Measurements from ENCODE around the gene C5orf24. TPM values are rescaled to one million over a fixed set of nuclear protein-coding genes. Genes with fewer than 3 reads are reported as not detected.
"Not testable (repeated sequence)": the region's sequence is repeated elsewhere in the genome, so short reads cannot be mapped to it uniquely, and the experiment has no call there.

C5orf24 gene
- total and polyA plus RNA-seq, 11 donors: 10.9 to 33.4 (median 27.0) TPM

DNA sequence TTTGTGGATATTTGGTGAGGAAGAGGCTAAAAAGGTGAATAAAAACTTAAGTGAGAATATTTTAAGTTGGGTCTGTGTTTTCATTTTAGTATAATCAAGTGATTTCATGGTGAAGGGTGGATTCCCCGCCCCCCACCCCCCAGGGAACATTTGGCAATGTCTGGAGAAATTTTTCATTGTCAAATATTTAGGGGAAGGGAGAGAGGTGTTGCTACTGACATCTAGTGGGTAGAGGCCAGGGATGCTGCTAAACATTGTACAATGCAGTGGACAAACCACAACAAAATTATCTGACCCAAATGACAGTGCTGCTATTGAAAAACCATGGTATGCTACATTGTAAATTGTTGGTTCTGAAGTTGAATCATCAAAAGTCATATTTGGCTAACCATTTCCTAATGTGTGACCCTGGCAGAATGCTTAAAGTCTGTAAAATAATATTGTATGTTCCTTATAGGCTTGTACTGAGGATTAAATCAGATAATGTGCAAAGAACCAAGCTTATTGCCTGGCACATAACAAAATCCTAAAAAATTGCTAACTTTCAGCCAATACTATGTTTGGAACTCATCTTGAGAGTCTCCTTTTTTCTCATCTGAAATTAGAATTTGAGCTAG is 5.6 kb downstream of the C5orf24 start:
- TF ChIP-seq CTCF (IDR thresholded peaks at IDR 0.05) (peak in 9 of 12 donors; percentile 10 to 47 (median 29)), POLR2A (IDR thresholded peaks at IDR 0.05) (no peak)
- no peaks in the 10 kb centered on the region for H3K9me3 ChIP-seq
- WGBS, 4 donors: 48 to 61% (median 52%) methylated on average over 1 of the region's 1 CpG
- peaks cover 0 to 73% (median 51%) of the 10 kb centered on the region in 9 donors for H3K36me3 ChIP-seq
- no peaks in the 10 kb centered on the region for H3K27me3 ChIP-seq
- peaks cover 6 to 47% (median 32%) of the 10 kb centered on the region in 12 donors for H3K4me1 ChIP-seq
- DNase-seq (peak in 1 of 5 donors; percentile 5), ATAC-seq (no peak)
- H3K4me3 ChIP-seq: no peak overlapping the region
- intact Hi-C loops (cut with DNase I): loop anchor here in 1 of 10 donors (10.0 kb wide), 1 partner anchor 53 kb away; the partner anchor contains the start of gene PCBD2
- H3K27ac ChIP-seq: no peak overlapping the region

DNA sequence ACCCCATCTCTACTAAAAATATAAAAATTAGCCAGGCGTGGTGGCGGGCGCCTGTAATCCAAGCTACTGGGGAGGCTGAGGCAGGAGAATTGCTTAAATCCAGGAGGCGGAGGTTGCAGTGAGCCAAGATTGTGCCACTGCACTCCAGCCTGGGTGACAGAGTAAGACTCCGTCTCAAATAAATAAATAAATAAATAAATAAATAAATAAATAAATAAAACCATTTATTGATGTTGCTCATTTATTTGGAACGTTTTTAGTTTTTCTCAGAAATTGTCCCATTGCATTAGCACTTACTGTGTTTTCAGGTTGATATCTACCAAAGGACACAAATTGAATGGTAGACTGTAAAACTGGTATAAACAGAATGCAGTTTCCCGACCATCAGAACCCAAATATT is 10.7 kb downstream of the C5orf24 start:
- not testable (repeated sequence) for DNase-seq, H3K27me3 ChIP-seq, ATAC-seq, H3K9me3 ChIP-seq, H3K27ac ChIP-seq, H3K4me3 ChIP-seq
- Histone ChIP-seq H3K36me3 (peaks cover 0 to 99% (median 85%) of the 10 kb centered on the region in 9 donors), H3K4me1 (peaks cover 0 to 11% (median 4%) of the 10 kb centered on the region in 12 donors)
- intact Hi-C loops (cut with DNase I): loop anchor here in 1 of 10 donors (10.0 kb wide), 1 partner anchor 48 kb away; the partner anchor contains the start of gene PCBD2
- 92 to 94% (median 93%) methylated on average over 7 of the region's 7 CpGs for WGBS, 4 donors

GRCh38 chr5:134857401-134857800 is 11.6 kb downstream of the C5orf24 start:
- no peak for TF ChIP-seq CTCF (IDR thresholded peaks at IDR 0.05)
- TF ChIP-seq POLR2A (IDR thresholded peaks at IDR 0.05): no peak
- Histone ChIP-seq H3K27ac (no peak overlapping the region), H3K27me3 (no peaks in the 10 kb centered on the region), H3K4me3 (no peak overlapping the region), H3K36me3 (peaks cover 0 to 98% (median 79%) of the 10 kb centered on the region in 9 donors), H3K4me1 (peaks cover 0 to 9% (median 0%) of the 10 kb centered on the region in 12 donors), H3K9me3 (no peaks in the 10 kb centered on the region)
- no peak for DNase-seq
- WGBS, 4 donors: 59 to 68% (median 64%) methylated on average over 3 of the region's 3 CpGs
- ATAC-seq: no peak
- intact Hi-C loops (cut with DNase I): loop anchor here in 1 of 10 donors (10.0 kb wide), 1 partner anchor 47 kb away; the partner anchor contains the start of gene PCBD2

- Histone ChIP-seq H3K4me1 (no peaks in the 10 kb centered on the region), H3K9me3 (no peaks in the 10 kb centered on the region), H3K27me3 (no peaks in the 10 kb centered on the region), H3K4me3 (no peak overlapping the region), H3K36me3 (peaks cover 0 to 32% (median 13%) of the 10 kb centered on the region in 9 donors), H3K27ac (no peak overlapping the region)
- TF ChIP-seq CTCF (IDR thresholded peaks at IDR 0.05): no peak
- no peak for DNase-seq
- intact Hi-C loops (cut with DNase I): no loop called here
- 87 to 95% (median 89%) methylated on average over 2 of the region's 2 CpGs for WGBS, 4 donors
- no peak for ATAC-seq
Measured at GRCh38 chr5:134864707-134865106, 18.9 kb downstream of the C5orf24 start.
